DND-41 (cell line): Measurements from ENCODE around the gene REP15.

Experiments
- EZH2 ChIP-seq: IDR thresholded peaks from 3 replicates; pipeline ENCODE4 v1.6.1; 2012; ENCODE audit warnings: borderline replicate concordance, low read depth, mild to moderate bottlenecking, moderate library complexity, low read length, inconsistent platforms; ENCODE audit not compliant: severe bottlenecking
- TF ChIP-seq, protein P1 (sequence below): IDR thresholded peaks from 2 replicates; pipeline ENCODE4 v1.5.1; 2012; ENCODE audit warnings: borderline replicate concordance, low read length, moderate library complexity, mild to moderate bottlenecking; ENCODE audit not compliant: poor library complexity, severe bottlenecking; ENCODE audit errors: extremely low read depth

DNA sequence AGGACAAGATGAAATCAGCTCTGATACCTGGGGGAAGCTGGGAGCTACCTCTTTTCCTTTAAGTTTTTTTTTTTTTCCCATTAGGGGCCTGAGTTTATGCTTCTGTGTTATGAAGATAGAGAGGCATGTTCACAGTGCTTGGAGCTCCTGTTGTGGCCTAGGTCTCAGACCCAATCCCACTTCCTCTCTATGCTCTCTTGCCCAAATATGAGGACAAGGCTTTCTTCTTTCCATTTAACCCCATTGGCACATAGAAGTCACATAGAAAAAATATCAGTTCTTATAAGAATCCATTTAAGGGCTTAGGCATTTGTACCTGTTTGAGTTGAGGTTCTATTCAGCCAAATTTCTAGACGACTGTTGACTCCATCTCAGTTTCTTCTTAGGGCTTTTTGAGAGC, 27.0 kb downstream of the REP15 start:
- TF ChIP-seq, protein P1, sequence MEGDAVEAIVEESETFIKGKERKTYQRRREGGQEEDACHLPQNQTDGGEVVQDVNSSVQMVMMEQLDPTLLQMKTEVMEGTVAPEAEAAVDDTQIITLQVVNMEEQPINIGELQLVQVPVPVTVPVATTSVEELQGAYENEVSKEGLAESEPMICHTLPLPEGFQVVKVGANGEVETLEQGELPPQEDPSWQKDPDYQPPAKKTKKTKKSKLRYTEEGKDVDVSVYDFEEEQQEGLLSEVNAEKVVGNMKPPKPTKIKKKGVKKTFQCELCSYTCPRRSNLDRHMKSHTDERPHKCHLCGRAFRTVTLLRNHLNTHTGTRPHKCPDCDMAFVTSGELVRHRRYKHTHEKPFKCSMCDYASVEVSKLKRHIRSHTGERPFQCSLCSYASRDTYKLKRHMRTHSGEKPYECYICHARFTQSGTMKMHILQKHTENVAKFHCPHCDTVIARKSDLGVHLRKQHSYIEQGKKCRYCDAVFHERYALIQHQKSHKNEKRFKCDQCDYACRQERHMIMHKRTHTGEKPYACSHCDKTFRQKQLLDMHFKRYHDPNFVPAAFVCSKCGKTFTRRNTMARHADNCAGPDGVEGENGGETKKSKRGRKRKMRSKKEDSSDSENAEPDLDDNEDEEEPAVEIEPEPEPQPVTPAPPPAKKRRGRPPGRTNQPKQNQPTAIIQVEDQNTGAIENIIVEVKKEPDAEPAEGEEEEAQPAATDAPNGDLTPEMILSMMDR: no peak
- no peak for TF ChIP-seq EZH2
